Body of pancreas (tissue), 4 donors: Measurements from ENCODE around the gene SLC2A4RG.

Source experiments
- POLR2A ChIP-seq, 3 donors: fragments of 450-650 bp; IDR thresholded peaks; one replicate each; pipeline ENCODE4 v1.6.1; 2016; ENCODE audit warnings: antibody characterized with exemption in 3 of 3, mild to moderate bottlenecking in 2 of 3
- TF ChIP-seq, protein P1 (sequence below), 7 experiments: fragments of 450-650 bp in 4 of 7; fragments of 200-600 bp in 3 of 7; sonication (generic) in 3 of 7; IDR thresholded peaks; one replicate each; pipeline ENCODE4 v1.5.1; 2016 to 2019; ENCODE audit warnings: antibody characterized with exemption in 7 of 7

- no peak for TF ChIP-seq POLR2A (IDR thresholded peaks at IDR 0.05)
- TF ChIP-seq, protein P1, sequence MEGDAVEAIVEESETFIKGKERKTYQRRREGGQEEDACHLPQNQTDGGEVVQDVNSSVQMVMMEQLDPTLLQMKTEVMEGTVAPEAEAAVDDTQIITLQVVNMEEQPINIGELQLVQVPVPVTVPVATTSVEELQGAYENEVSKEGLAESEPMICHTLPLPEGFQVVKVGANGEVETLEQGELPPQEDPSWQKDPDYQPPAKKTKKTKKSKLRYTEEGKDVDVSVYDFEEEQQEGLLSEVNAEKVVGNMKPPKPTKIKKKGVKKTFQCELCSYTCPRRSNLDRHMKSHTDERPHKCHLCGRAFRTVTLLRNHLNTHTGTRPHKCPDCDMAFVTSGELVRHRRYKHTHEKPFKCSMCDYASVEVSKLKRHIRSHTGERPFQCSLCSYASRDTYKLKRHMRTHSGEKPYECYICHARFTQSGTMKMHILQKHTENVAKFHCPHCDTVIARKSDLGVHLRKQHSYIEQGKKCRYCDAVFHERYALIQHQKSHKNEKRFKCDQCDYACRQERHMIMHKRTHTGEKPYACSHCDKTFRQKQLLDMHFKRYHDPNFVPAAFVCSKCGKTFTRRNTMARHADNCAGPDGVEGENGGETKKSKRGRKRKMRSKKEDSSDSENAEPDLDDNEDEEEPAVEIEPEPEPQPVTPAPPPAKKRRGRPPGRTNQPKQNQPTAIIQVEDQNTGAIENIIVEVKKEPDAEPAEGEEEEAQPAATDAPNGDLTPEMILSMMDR (IDR thresholded peaks at IDR 0.05), result no peak
Observed at GRCh38 chr20:63767886-63768285, 28.3 kb downstream of the SLC2A4RG start.
